Stomach (tissue), 9 donors: Measurements from ENCODE around the gene ZNF507. TPM values are rescaled to one million over a fixed set of nuclear protein-coding genes. Genes with fewer than 3 reads are reported as not detected.

Experiments used
- DNase-seq, 2 donors: peaks; one replicate each; pipeline versions ENCODE4 v3.0.0 to v3.0.0-alpha.2; 2013 to 2019
- H3K27ac ChIP-seq, 5 donors: fragments of 200-600 bp in 4 of 5; sonication (generic) in 4 of 5; one replicate each; pipeline ENCODE4 v1.5.1; 2013 to 2019; ENCODE audit warnings: mild to moderate bottlenecking in 1 of 5, moderate library complexity in 1 of 5
- H3K27me3 ChIP-seq, 3 donors: fragments of 200-600 bp; sonication (generic); one replicate each; pipeline ENCODE4 v1.5.1; 2017 to 2019; ENCODE audit warnings: mixed run types in 1 of 3
- H3K36me3 ChIP-seq, 4 donors: fragments of 200-600 bp; sonication (generic); 1 replicate in 3 of 4; 2 replicates in 1 of 4; pipeline ENCODE4 v1.5.1; 2016 to 2019
- H3K4me1 ChIP-seq, 4 donors: fragments of 200-600 bp; sonication (generic); one replicate each; pipeline ENCODE4 v1.5.1; 2016 to 2019
- H3K4me3 ChIP-seq, 4 donors: fragments of 200-600 bp; sonication (generic) in 3 of 4; one replicate each; pipeline ENCODE4 v1.5.1; 2016 to 2019; ENCODE audit warnings: mild to moderate bottlenecking in 1 of 4
- H3K9me3 ChIP-seq, 4 donors: fragments of 200-600 bp; sonication (generic); one replicate each; pipeline ENCODE4 v1.5.1; 2016 to 2019
- CTCF ChIP-seq, 7 experiments: fragments of 450-650 bp in 4 of 7; fragments of 200-600 bp in 3 of 7; sonication (generic) in 3 of 7; IDR thresholded peaks; one replicate each; pipeline ENCODE4 v1.5.1; 2016 to 2019; ENCODE audit warnings: antibody characterized with exemption in 7 of 7, control low read depth in 2 of 7, mild to moderate bottlenecking in 1 of 7
- EP300 ChIP-seq: sonication (generic); formaldehyde crosslinking; IDR thresholded peaks from one replicate; pipeline ENCODE4 v1.6.1; 2017; ENCODE audit warnings: antibody characterized with exemption
- POLR2A ChIP-seq, 4 donors: fragments of 450-650 bp; IDR thresholded peaks; one replicate each; pipeline ENCODE4 v1.6.1; 2016; ENCODE audit warnings: antibody characterized with exemption in 4 of 4, control low read depth in 2 of 4, mild to moderate bottlenecking in 1 of 4, moderate library complexity in 1 of 4
- POLR2AphosphoS5 ChIP-seq, 3 donors: sonication (generic); formaldehyde crosslinking; IDR thresholded peaks; one replicate each; pipeline ENCODE4 v1.6.1; 2016; ENCODE audit warnings: antibody characterized with exemption in 3 of 3
- WGBS, 5 donors: extraction: QIAGEN DNeasy Blood & Tissue Kit in 3 of 5; methylation state at CpG; one replicate each; pipeline versions ENCODE4 v1.1.5 to v1.1.7; 2013 to 2018; 5-methylcytosine and 5-hydroxymethylcytosine counted together
- intact Hi-C: fragments of 100-400 bp; cut with DNase I; formaldehyde crosslinking; loops from one replicate; pipeline ENCODE4 v1.15.1; 2023; ENCODE audit warnings: low total_unique reads
- polyA plus RNA-seq, 3 donors: library from polyadenylated mRNA; stranded (reverse); fragments of 200-250 nt; gene quantifications; one replicate each; pipeline ENCODE4 v1.2.3, GENCODE V29; 2013
- total RNA-seq, 5 donors: library from RNA; depleted of rRNA; stranded (reverse); fragments of >200 nt; gene quantifications; one replicate each; pipeline versions ENCODE4 v1.1.0 to v1.2.3, GENCODE V29; 2014 to 2016
- donor health status: healthy with polysubstance abuse.
- donor health status: Bipolar disorder and iron deficiency.
- donor health status: healthy.

Gene ZNF507
- total and polyA plus RNA-seq, 8 donors = 2.8 to 76.5 (median 16.9) TPM

- no peak for DNase-seq
- Histone ChIP-seq H3K4me1 (no peaks in the 10 kb centered on the region), H3K27me3 (no peaks in the 10 kb centered on the region), H3K36me3 (peaks cover 6 to 85% (median 53%) of the 10 kb centered on the region in 4 donors), H3K9me3 (no peaks in the 10 kb centered on the region), H3K27ac (no peak overlapping the region), H3K4me3 (no peak overlapping the region)
- intact Hi-C loops = no loop called here
- TF ChIP-seq EP300 = no peak
- no peak for TF ChIP-seq POLR2AphosphoS5 (IDR thresholded peaks at IDR 0.05)
- no peak for TF ChIP-seq POLR2A (IDR thresholded peaks at IDR 0.05)
- no peak for TF ChIP-seq CTCF (IDR thresholded peaks at IDR 0.05)
- 85 to 94% (median 93%) methylated on average over 6 of the region's 6 CpGs for WGBS, 5 donors
These were observed 91.3 kb downstream of the ZNF507 start for GRCh38 chr19:32436692-32437091.

- H3K9me3 ChIP-seq = no peaks in the 10 kb centered on the region
- peaks cover 6 to 86% (median 55%) of the 10 kb centered on the region in 4 donors for H3K36me3 ChIP-seq
- WGBS, 5 donors = 96 to 100% (median 97%) methylated on average over 1 of the region's 1 CpG
- TF ChIP-seq POLR2AphosphoS5 (IDR thresholded peaks at IDR 0.05) (no peak), CTCF (IDR thresholded peaks at IDR 0.05) (no peak), EP300 (no peak), POLR2A (IDR thresholded peaks at IDR 0.05) (no peak)
- no peaks in the 10 kb centered on the region for H3K4me1 ChIP-seq
- H3K4me3 ChIP-seq = no peak overlapping the region
- no peaks in the 10 kb centered on the region for H3K27me3 ChIP-seq
- intact Hi-C loops = no loop called here
- DNase-seq = no peak
- no peak overlapping the region for H3K27ac ChIP-seq
These were observed 91.7 kb downstream of the ZNF507 start for GRCh38 chr19:32437096-32437495.

Other genes starting within 250 kb of the ZNF507 start
- gene DPY19L3, start 60.2 kb downstream of the ZNF507 start, total RNA-seq = 10 to 100 TPM; 10.7 to 79.4 (median 41.3) TPM
- 1 to 10 TPM; 2.1 to 4.2 (median 3.2) TPM for gene DPY19L3, start 60.2 kb downstream of the ZNF507 start, polyA plus RNA-seq
- 100 to 1,000 TPM in 2 of 5 donors, 10 to 100 TPM in 2, 1 to 10 TPM in 1; 4.6 to 162 (median 47.0) TPM for gene PDCD5, start 235.6 kb downstream of the ZNF507 start, total RNA-seq
- gene PDCD5, start 235.6 kb downstream of the ZNF507 start, polyA plus RNA-seq = 100 to 1,000 TPM in 2 of 3 donors, 10 to 100 TPM in 1; 79.1 to 182 (median 123) TPM